ENCODE results near the gene DPEP2.

GRCh38 chr16:67969254-67970039 is 29.8 kb downstream of the DPEP2 start:
- TF ChIP-seq CTCF (conservative IDR thresholded peaks at IDR 0.05; ENCODE audit: low read length) = no peak
- no peak for TF ChIP-seq EZH2phosphoT487 (IDR thresholded peaks at IDR 0.05; ENCODE audit: borderline replicate concordance)

All from Loucy (cell line).